GM19023 (cell line): Measurements from ENCODE around the gene FOXK1.
"Not testable (repeated sequence)": the region's sequence is repeated elsewhere in the genome, so short reads cannot be mapped to it uniquely, and the experiment has no call there.

Experiments used
- ATAC-seq: cut with Tn5 transposase; IDR thresholded peaks from one replicate; pipeline ENCODE4 v1.9.1; 2021; ENCODE audit warnings: mild to moderate bottlenecking, moderate library complexity; ENCODE audit not compliant: unreplicated experiment

The FOXK1 gene

GRCh38 chr7:4797858-4798705 is 116.0 kb downstream of the FOXK1 start:
- ATAC-seq = peak; percentile 70

- ATAC-seq = no peak
These were observed 116.7 kb downstream of the FOXK1 start for GRCh38 chr7:4798706-4799235.

GRCh38 chr7:4799508-4800268 is 117.6 kb downstream of the FOXK1 start:
- ATAC-seq = no peak

- no peak for ATAC-seq
These were observed 118.4 kb downstream of the FOXK1 start for GRCh38 chr7:4800487-4800886.

- no peak for ATAC-seq
These were observed 119.1 kb downstream of the FOXK1 start for GRCh38 chr7:4800926-4801838.

GRCh38 chr7:4801839-4802231 is 119.7 kb downstream of the FOXK1 start:
- ATAC-seq = no peak

- not testable (repeated sequence) for ATAC-seq
These were observed 120.5 kb downstream of the FOXK1 start for GRCh38 chr7:4802577-4802976.

GRCh38 chr7:4803397-4804241 is 121.5 kb downstream of the FOXK1 start:
- ATAC-seq = no peak

GRCh38 chr7:4805110-4805983 is 123.3 kb downstream of the FOXK1 start:
- ATAC-seq = no peak

- no peak for ATAC-seq
These were observed 123.8 kb downstream of the FOXK1 start for GRCh38 chr7:4805984-4806300.

GRCh38 chr7:4806983-4807597 is 125.0 kb downstream of the FOXK1 start:
- ATAC-seq = no peak

GRCh38 chr7:4807598-4808016 is 125.5 kb downstream of the FOXK1 start:
- ATAC-seq = no peak

- no peak for ATAC-seq
These were observed 125.9 kb downstream of the FOXK1 start for GRCh38 chr7:4808026-4808425.

GRCh38 chr7:4808565-4808964 is 126.5 kb downstream of the FOXK1 start:
- no peak for ATAC-seq

- no peak for ATAC-seq
These were observed 127.0 kb downstream of the FOXK1 start for GRCh38 chr7:4809091-4809591.

- no peak for ATAC-seq
These were observed 127.6 kb downstream of the FOXK1 start for GRCh38 chr7:4809666-4810065.

- no peak for ATAC-seq
These were observed 132.3 kb downstream of the FOXK1 start for GRCh38 chr7:4814433-4814832.

GRCh38 chr7:4815121-4815520 is 133.0 kb downstream of the FOXK1 start:
- ATAC-seq = no peak
